Islet precursor cell (in vitro differentiated cells): ENCODE measurements around the gene KLF7.
"Not testable (repeated sequence)": the region's sequence is repeated elsewhere in the genome, so short reads cannot be mapped to it uniquely, and the experiment has no call there.

ENCODE experiments used
- DNase-seq: peaks from one replicate; pipeline ENCODE4 v3.0.0-alpha.2; 2018

KLF7 gene

DNA sequence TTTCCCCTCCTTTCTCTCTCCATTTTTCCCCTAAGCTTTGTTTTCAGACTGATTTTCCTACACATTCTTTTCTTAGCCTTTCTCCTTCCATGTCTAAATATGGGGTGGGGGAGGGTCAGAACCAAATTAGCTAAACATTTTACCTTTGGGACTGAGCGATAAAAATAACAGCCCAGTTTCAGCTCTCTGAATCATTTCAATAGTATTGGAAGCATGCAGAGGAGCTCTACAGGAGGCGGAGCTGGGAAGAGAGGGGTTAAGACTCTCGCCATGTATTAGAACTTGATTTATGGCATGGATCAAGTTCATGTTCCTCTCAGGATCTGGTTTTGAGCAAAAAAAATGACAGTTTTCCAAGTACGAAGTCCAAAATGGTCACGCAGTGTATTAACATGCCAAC is 117.3 kb downstream of the KLF7 start:
- no peak for DNase-seq

DNA sequence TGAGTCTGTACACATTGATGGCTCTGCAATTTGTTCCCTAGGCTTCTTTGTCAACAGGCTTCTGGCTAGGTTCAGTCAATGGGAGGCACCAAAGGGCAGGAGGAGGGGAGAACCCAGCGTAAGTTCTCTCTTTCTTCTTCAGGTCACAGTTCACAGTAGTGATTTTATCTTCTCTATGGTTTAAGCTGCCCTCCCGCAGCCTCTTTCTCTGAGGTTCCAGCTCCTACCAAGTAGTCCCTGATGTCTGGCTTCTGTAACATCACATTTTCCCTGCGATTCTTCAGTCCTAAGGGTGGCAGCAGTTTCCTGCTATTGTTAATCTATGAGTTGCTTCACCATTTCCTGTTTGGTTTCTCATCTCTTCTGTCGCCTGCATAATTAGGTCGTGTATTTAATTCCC is 119.0 kb downstream of the KLF7 start:
- DNase-seq, result no peak

DNA sequence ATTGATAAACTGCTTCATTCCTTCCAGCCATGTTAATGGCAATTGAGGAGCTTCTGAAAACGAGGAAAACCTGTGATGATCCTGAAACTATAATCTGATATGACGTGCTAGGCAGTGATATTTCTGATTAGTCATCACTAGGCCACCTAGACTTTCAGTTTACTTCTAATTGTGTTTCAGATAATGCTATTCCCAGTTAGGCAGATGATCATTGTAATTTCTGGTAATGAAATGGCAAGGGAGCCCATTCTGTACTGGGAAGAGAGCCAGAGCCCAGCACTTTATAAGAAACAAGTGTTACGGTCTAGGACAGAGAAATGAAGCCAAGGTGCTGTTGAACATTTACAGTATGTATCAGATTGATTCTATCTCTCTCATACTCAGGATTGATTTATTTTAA is 120.2 kb downstream of the KLF7 start:
- DNase-seq, result no peak

DNA sequence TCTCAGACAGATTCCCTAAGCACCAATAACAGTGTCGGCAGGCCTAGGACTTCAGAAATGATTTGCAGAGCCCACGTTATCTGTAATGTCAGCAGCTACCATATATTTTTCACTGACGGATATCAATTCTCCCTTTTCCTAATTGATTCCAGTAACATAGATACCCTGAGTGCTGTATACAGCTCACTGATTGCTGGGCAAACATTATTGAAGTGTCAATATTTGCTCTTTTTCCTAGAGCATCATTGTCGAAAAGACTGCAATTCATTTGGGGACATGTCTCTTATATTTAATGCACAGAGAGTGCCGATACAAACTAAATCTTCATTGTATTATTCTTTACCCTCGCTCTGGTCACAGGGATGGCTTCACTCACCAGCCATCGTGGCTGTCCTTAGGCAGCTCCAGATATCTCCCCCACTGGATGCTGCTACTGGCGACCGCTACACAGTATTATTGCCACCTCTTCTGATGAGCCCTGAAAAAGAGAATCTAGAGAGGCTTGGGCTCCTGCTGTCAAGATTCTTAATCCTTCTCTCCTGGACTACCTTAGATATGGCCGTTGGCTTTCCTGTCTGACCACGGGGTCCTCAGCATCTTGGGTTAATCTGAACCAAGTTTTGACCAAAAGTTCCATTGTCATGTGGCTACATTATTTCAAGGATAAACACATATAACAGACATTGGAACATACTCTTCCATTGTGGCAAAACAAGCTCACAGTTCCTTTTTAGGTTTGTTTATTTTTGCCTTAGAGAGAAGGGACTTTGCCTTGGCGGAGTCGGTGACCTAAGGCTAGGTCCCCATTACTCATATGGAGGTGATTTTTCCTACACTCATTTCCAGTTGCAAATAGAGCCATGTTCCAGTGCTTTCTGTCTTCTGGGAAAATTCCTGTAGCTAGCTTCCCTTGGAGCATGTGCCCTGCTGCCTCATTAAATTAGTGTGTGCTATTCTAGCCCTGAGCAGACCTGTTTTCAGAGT is 121.1 kb downstream of the KLF7 start:
- DNase-seq, result no peak

DNA sequence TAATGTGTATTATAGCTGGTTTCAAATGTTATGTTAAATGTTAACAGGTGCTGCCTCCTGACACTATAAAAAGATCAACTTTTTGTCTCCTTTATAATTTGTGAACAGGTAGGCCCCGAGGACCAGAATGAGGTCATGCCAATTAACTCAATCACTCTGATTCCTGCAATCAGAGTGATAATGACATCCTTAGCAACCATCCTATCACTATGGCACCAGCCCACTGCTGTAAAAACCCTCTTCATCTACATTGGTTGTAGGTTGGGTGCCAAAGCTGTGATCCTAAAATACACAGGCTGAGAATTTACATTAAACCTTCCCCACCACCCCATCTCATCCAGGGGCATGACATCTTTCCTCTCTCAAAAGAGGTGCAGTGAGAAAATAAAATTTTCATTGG is 122.9 kb downstream of the KLF7 start:
- DNase-seq, result no peak

DNA sequence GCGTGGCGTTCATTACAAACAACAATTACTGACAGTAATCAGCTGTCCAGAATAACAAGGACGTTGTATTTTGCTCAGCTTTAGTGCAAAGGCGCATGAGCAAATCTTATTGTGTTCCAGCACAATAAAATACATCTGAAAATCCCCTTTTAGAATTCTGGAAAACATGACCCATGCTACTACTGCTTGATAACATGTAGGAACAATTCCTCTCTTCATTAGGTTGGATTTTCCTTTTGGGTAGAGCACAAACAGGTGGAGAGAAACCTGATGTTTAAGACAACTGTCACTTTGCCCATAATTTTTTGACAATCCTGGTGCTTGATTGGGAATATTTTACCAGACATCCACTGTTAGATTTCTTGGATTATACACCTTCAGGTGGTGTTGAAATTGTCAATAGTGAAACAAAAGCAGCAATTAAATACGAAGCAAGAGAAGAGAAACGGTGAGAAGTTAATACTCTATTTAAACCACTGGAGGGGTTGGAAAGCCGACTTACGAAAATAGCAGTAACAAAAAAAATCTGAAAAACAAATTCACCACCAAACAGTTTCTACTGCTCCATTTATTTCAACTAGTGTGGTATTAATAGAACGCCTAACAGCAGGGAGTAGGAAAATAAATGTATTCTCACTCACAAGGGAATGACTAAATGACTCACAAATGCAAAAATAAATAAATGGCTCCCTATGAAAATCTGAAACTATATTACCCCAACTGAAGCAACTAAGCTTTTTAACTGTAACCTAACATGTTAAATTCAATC is 123.8 kb downstream of the KLF7 start:
- no peak for DNase-seq

DNA sequence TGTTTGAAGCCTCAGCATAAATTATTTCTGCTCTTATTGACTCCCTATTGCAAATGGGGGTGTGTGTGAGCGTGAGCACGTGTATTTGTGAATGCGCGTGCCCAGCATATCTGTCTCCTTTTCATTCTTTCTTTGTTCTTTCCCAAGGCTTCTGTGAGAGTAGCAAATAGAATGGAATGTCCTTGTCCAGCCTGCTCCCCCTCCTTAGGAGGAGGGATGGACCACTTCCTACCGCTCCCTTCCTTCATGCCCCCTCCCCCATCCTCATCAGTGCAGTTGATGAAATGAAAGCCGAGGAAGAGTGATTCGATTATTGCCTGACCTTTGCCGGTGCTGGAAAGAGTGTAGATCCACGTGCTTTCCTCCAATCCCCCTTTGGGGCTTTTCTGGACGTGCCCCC is 124.5 kb downstream of the KLF7 start:
- DNase-seq, result no peak

DNA sequence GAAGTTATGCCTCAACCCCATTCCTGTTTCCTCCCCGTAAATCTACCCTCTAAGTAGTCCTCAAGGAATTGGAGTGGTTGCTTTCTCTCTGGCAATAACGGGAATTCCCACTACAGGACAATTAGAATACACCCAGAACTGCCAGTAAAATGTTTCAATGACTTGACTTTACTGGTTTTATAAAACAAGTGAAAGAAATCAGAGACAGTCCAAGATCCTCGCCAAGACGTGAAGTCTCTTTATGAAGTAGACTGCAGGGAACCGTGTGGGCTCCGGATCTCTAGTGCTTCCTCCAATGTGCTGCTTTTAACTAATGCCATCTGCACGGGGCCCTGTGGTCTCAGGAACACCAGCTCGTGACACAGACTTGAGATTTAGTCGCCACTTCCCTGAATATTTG is 125.1 kb downstream of the KLF7 start:
- no peak for DNase-seq

DNA sequence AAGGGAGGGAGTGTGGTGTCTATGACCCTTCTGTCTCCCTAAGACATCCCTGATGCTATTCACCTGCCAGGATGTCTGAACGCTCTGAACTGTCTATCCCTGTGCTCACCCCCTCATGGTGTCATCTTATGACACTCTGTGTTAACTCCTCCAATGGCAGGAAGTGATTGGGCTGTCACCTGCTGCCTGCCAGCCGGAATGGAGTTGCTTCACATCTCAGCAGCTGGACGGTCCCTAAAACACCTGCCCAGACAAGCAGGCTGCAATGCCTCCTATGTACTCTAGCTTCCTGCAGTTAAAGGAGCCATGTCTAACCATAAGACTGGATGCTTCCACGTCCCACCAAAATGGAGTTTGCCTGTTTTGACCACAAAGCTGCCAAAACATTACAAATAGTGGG is 126.5 kb downstream of the KLF7 start:
- DNase-seq, result no peak

DNA sequence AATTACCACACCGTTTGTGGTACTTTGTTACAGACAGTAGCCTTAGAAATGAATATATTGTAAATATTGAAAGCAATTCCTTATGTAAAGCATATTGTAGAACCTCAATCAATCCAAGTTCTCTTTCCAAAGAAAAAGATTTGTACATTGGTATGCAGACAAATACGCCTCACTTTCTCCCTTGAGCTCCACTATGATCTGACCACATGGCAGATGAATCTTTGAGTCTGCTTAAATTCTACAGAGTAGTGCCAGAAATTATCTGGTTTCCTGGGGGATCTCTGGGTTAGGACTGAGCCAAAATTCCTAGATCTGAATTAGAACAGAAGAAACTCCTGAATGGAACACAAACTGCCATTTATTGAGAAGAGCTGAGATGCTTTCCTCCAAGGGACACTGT is 127.4 kb downstream of the KLF7 start:
- DNase-seq, result no peak

DNA sequence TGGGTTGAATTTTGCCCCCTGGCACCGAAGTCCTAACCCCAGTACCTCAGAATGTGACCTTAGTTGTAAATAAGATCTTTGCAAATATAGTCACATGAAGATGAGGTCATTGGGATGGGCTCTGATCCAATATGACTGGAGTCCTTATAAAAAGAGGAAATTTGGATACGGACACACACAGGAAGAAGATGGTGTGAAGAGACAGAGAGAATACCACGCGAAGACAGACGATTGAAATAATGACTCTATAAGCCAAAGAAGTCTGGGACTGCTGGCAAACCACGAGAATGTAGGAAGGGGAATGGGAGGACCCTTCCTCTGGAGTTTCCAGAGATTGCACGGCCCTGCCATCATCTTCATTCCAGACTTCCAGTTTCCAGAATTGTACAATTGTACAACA is 127.9 kb downstream of the KLF7 start:
- no peak for DNase-seq

DNA sequence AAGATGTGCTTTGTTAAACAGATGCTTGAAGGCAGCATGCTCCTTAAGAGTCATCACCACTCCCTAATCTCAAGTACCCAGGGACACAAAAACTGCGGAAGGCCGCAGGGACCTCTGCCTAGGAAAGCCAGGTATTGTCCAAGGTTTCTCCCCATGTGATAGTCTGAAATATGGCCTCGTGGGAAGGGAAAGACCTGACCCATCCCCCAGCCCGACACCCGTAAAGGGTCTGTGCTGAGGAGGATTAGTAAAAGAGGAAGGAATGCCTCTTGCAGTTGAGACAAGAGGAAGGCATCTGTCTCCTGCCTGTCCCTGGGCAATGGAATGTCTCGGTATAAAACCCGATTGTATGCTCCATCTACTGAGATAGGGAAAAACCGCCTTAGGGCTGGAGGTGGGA is 128.7 kb downstream of the KLF7 start:
- DNase-seq, result not testable (repeated sequence)

DNA sequence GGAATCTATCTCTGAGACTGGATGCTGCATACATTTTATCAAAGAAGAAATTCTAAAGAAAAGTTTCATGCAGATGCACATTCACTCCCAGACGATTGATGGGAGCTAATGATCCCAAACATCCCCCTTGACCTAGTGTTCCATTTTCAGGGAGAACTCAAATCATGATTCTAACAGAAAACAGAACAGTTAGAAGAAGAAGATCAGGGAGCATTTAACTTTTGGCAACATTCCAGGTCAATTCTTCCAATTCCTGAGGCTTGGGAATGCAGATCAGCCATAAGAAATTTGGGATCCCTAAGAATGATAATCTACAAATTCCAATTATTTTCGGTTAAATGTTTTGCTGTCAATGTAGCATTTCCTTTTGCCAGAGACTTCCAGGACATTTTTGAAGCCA is 129.9 kb downstream of the KLF7 start:
- DNase-seq, result no peak

DNA sequence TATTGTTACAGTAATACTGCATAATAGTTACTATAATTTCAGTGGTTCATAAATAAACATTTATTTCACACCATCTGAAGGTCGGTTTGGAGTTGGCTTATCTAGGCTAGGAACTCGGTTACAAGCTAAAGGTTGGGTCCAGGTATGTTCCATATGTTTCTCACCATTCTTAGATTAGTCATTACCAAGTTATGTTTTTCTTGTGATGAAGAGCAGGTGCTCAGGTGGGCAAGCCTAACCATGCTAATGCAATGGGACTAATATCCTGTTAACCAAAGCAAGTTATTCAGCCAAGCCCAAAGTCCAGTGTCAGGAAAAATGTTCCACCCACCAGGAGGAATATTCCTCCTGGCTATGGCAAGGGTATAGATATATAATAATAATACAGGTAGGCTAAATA is 133.3 kb downstream of the KLF7 start:
- DNase-seq, result no peak
